Body of pancreas (tissue), 4 donors: Measurements from ENCODE around the gene PSORS1C1.
"Not testable (repeated sequence)": the region's sequence is repeated elsewhere in the genome, so short reads cannot be mapped to it uniquely, and the experiment has no call there.

Source experiments
- POLR2A ChIP-seq, 3 donors: fragments of 450-650 bp; IDR thresholded peaks; one replicate each; pipeline ENCODE4 v1.6.1; 2016; ENCODE audit warnings: antibody characterized with exemption in 3 of 3, mild to moderate bottlenecking in 2 of 3
- TF ChIP-seq, protein P1 (sequence below), 7 experiments: fragments of 450-650 bp in 4 of 7; fragments of 200-600 bp in 3 of 7; sonication (generic) in 3 of 7; IDR thresholded peaks; one replicate each; pipeline ENCODE4 v1.5.1; 2016 to 2019; ENCODE audit warnings: antibody characterized with exemption in 7 of 7

DNA sequence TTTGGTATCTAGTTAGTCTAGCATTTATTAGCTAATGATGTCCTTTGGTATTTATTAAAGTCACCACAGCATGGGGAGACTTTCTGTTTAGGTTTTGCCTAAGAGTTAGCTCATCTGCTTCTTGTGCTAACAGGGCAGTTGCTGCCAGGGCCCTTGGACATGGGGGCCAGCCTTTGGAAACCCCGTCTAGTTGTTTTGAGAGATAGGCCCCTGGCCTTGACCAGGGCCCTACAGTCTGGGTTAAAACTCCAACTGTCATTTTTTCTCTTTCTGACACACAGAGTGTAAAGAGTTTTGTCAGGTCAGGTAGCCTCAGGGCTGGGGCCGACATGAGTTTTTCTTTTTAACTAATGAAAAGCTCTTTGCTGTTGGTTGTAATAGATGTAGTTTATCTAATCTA, 68.7 kb downstream of the PSORS1C1 start:
- TF ChIP-seq, protein P1, sequence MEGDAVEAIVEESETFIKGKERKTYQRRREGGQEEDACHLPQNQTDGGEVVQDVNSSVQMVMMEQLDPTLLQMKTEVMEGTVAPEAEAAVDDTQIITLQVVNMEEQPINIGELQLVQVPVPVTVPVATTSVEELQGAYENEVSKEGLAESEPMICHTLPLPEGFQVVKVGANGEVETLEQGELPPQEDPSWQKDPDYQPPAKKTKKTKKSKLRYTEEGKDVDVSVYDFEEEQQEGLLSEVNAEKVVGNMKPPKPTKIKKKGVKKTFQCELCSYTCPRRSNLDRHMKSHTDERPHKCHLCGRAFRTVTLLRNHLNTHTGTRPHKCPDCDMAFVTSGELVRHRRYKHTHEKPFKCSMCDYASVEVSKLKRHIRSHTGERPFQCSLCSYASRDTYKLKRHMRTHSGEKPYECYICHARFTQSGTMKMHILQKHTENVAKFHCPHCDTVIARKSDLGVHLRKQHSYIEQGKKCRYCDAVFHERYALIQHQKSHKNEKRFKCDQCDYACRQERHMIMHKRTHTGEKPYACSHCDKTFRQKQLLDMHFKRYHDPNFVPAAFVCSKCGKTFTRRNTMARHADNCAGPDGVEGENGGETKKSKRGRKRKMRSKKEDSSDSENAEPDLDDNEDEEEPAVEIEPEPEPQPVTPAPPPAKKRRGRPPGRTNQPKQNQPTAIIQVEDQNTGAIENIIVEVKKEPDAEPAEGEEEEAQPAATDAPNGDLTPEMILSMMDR (IDR thresholded peaks at IDR 0.05): not testable (repeated sequence)
- not testable (repeated sequence) for TF ChIP-seq POLR2A (IDR thresholded peaks at IDR 0.05)
